HepG2 (cell line): ENCODE measurements around the gene CTSW. TPM values are rescaled to one million over a fixed set of nuclear protein-coding genes. Genes with fewer than 3 reads are reported as not detected.
A peak's percentile ranks its signal among the peaks of the same experiment; 100 is the strongest.

Source experiments
- ATRX ChIP-seq: sonication (generic); formaldehyde crosslinking; IDR thresholded peaks from 2 replicates; pipeline ENCODE4 v1.4.0; 2020; ENCODE audit warnings: missing genetic modification reagents, borderline replicate concordance
- ESRRA ChIP-seq: sonication (generic); formaldehyde crosslinking; IDR thresholded peaks from 2 replicates; pipeline ENCODE4 v1.5.1; 2020; ENCODE audit warnings: mild to moderate bottlenecking, low read depth, missing genetic modification reagents
- PAXIP1 ChIP-seq: sonication (generic); formaldehyde crosslinking; conservative IDR thresholded peaks from 2 replicates; pipeline ENCODE4 v1.4.0; 2020; ENCODE audit warnings: mild to moderate bottlenecking, missing genetic modification reagents, moderate library complexity
- PRDM10 ChIP-seq: sonication (generic); formaldehyde crosslinking; IDR thresholded peaks from 2 replicates; pipeline ENCODE4 v1.4.0; 2020; ENCODE audit warnings: low read depth, missing genetic modification reagents
- RBM39 ChIP-seq: fragments of 200-400 bp; formaldehyde crosslinking; IDR thresholded peaks from one replicate; pipeline ENCODE4 v1.6.1; 2018; ENCODE audit warnings: antibody characterized with exemption, mild to moderate bottlenecking, low read depth, low read length; ENCODE audit not compliant: poor library complexity, severe bottlenecking
- SIN3B ChIP-seq: fragments of 150-350 bp; IDR thresholded peaks from 2 replicates; pipeline ENCODE4 v1.6.1; 2014; ENCODE audit warnings: low read length
- ZNF407 ChIP-seq: sonication (generic); formaldehyde crosslinking; IDR thresholded peaks from one replicate; pipeline ENCODE4 v1.5.1; 2020; ENCODE audit warnings: mild to moderate bottlenecking, missing genetic modification reagents; ENCODE audit errors: not compliant biosample characterization
- ZNF496 ChIP-seq: sonication (generic); formaldehyde crosslinking; IDR thresholded peaks from 2 replicates; pipeline ENCODE4 v1.8.1; 2023; ENCODE audit warnings: mild to moderate bottlenecking, moderate library complexity, missing genetic modification reagents; ENCODE audit not compliant: insufficient replicate concordance
- ZNF782 ChIP-seq: sonication (generic); formaldehyde crosslinking; IDR thresholded peaks from 2 replicates; pipeline ENCODE4 v1.4.0; 2020; ENCODE audit warnings: missing genetic modification reagents, mild to moderate bottlenecking, borderline replicate concordance
- polyA plus RNA-seq, 8 experiments: library from polyadenylated mRNA; depleted of rRNA in 3 of 8; stranded (reverse) in 7 of 8; unstranded in 1 of 8; fragments of >200 nt; fragmentation: Illumina TruSeq in 4 of 8; extraction: Trizol in 4 of 8; gene quantifications; 2 replicates each; pipeline versions ENCODE4 v1.2.1 to v1.2.3, GENCODE V29; 2011 to 2016; ENCODE audit warnings: low read depth in 4 of 8, missing spikeins in 1 of 8, mixed read lengths in 1 of 8; ENCODE audit not compliant: insufficient read depth in 1 of 8
- total RNA-seq, 5 experiments: library from RNA; depleted of rRNA; stranded (reverse); fragments of >200 nt; fragmentation: Illumina TruSeq; extraction: Trizol; gene quantifications; 2 replicates each; pipeline ENCODE4 v1.2.3, GENCODE V29; 2016; ENCODE audit warnings: low read depth in 1 of 5
- TF ChIP-seq, protein P1 (sequence below): sonication (generic); formaldehyde crosslinking; IDR thresholded peaks from 2 replicates; pipeline ENCODE4 v1.5.0; 2020; ENCODE audit warnings: missing genetic modification reagents

Gene CTSW
- total and polyA plus RNA-seq, 2 of the 13 experiments (the other 11 are each of a cell fraction or from before 2014, with no cell fraction given) = 0.09 TPM; not detected in 1

DNA sequence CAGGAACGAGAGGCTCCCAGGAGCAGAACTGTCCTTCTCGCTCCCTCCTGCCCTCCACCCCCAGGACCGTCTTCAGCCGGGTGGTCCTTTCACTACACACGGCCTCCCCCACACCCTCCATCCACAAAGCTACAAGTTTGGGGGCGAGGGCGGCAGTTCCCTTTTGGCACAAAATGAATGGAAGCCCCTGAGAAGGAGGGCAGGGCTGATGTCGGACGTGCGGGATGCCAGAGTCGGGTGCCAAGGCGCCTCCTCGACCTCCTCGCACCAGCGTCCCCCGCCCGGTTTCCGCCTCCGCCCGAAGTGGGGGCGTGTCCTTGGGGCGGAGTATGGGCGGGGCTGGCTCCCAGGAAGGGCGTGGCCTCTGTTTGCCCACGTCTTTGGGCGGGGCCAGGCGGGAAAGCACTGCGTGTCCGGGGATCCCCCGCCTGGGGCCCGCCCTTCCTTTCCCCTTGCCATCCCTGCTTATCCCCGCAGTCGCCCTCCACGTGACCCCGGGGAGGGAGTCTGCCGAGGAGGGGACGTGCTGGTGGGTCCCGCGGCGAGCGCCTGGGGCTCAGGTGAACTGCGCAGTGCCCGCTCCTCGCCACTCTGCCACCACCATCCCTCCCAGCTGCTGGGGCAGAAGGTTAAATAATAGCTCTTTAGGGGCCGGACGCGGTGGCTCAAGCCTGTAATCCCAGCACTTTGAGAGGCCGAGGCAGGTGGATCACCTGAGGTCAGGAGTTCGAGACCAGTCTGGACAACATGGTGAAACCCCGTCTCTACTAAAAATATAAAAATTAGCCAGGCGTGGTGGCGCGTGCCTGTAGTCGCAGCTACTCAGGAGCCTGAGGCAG is 6.1 kb upstream of the CTSW start (continued):
- TF ChIP-seq ZNF407 (CRISPR knock-in tag) = no peak
- peak; percentile 50; the same call in 1 of the 2 replicates for TF ChIP-seq PAXIP1 (CRISPR knock-in tag)
- TF ChIP-seq SIN3B = no peak
- TF ChIP-seq ATRX (CRISPR knock-in tag) = no peak
- TF ChIP-seq PRDM10 (CRISPR knock-in tag) = 0 out of 2 replicates have a peak, but pooled peaks have one; percentile 57
- TF ChIP-seq ZNF782 (CRISPR knock-in tag) = no peak; the same call in 1 of the 2 replicates
- TF ChIP-seq, protein P1, sequence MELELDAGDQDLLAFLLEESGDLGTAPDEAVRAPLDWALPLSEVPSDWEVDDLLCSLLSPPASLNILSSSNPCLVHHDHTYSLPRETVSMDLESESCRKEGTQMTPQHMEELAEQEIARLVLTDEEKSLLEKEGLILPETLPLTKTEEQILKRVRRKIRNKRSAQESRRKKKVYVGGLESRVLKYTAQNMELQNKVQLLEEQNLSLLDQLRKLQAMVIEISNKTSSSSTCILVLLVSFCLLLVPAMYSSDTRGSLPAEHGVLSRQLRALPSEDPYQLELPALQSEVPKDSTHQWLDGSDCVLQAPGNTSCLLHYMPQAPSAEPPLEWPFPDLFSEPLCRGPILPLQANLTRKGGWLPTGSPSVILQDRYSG = no peak
- 0 out of 2 replicates have a peak, but pooled peaks have one; percentile 58 for TF ChIP-seq ESRRA (CRISPR knock-in tag)
- peak; percentile 49 for TF ChIP-seq RBM39
- no peak for TF ChIP-seq ZNF496
